GM19397 (cell line): Measurements from ENCODE around the gene DCDC1.

Experiments
- ATAC-seq: cut with Tn5 transposase; IDR thresholded peaks from one replicate; pipeline ENCODE4 v1.9.1; 2021; ENCODE audit warnings: mild to moderate bottlenecking, moderate library complexity; ENCODE audit not compliant: unreplicated experiment

Gene DCDC1

DNA sequence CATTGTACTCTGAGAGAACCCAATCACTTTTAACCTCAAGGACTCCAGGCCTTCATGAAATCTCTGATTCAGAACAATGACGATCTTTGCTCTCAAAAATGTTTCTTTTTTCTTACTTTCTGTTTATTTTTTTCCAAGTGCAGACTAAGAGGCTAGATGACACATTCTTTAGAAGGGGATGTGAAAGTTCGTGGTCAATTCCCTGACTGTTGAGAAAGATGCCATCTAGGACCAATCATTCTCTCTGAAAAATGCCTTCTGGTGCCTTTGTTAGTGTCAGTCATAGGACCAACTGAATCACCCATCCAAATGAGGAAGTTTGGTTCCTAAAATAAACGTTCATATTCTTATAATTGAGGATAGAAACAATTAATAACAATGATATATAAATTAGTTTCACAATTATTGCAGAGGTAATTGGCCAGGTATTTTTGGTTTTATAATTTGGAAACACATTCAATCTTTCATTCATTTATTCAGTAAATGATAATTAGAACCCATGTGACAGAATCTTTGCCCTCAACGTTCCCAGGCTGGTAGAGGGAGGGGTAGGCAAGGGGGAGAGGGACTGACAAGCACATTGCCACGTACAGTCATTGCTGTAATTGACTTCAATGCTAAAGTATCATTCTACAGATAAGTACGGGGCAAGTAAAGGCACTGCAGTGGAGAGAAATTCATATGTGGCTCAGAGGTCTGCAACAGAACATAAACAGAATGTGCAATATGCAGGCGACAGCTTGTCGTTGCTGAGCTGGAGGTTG is 450.0 kb downstream of the DCDC1 start:
- ATAC-seq: no peak

DNA sequence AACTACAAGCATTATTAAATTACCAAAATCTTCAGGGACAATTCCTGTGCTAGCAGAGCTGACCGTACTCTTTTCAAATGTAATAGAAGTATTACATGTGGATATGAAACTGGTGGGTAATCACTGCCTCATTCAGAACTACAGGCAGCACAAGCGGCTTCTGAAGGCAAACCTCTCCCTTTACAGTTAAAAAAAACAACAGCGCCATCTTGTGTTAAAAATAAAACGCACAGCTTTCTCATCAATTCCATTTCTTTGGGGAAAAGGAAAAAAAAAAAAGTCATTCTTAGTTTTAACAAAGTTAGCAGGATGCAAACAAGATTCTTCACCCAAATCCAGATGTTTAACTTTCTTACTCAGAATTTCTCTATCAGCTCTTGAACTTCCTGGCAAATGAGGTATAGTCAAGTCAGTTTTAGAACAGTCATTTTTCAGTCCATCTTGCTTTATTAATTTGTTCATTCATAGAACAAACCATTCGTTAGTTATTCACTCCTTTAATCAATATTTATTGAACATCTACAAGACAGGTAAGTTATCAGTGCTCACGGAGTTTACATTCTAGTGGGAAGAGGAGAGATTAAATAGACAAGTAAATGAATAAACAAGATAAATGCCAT is 451.6 kb downstream of the DCDC1 start:
- peak; percentile 54 for ATAC-seq

DNA sequence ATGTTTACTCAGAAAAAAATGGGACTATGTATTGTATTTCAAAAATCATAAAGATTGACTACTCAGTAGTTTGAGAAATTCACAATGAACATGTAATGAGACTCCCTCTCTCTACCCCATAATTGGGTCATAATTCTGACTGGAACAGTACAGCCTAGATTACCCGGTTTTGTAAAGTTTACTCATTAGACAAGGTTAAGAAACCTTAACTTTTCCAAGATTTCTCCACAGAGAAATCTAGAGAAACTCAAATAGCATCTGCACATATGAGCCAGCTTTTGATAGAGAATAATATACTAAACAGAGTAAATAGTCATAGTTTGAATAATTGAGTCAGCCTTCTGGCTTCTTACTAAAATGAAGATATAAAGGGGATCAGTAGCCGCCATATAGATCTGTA is 452.3 kb downstream of the DCDC1 start:
- no peak for ATAC-seq

DNA sequence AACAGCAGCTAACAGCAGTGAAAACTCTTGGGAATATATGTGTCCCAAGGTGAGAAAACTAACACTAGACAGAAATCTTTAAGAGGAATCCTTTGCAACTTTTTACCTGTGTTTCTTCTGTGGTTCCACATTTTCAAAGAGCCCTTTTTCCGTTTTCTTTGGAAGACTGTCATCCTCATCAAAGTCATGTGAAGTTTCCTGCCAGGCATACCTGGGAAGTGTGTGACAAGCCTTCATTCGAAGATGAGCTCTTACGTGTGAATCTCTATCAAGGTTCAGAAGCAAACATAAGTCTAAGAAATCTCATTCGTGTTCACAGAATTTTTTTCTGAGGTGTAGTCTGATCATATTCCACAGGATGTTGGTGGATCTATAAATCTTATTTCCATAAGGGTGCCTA is 452.8 kb downstream of the DCDC1 start:
- ATAC-seq: no peak

DNA sequence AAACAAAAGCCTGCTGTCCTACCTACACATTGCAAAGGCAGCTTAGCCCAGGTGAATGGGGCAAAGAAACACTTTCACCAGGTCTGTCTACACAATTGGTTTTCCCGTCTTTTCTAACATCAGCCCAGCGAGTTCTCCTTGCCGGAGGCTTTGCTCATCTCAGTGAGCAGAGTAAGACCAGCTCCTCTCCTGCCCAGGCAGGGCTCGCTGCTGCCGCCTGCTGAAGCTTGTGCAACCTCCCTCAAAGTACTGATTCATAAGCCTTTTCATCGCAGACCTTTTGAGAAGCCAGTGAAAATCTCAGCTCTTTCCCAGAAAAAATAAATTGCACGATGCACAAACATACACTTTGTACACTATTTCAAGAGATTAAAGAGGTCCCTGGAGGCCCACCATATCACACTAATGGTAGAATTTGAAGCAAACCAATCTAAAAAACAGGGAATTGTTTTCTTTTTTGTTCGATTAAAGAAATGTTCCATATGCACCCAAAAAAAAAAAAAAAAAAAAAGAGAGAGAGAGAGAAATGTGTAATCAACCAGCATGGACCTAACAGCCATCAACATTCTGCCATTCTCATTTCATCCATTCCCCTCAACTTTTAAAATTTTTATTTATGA is 455.3 kb downstream of the DCDC1 start:
- ATAC-seq: no peak

DNA sequence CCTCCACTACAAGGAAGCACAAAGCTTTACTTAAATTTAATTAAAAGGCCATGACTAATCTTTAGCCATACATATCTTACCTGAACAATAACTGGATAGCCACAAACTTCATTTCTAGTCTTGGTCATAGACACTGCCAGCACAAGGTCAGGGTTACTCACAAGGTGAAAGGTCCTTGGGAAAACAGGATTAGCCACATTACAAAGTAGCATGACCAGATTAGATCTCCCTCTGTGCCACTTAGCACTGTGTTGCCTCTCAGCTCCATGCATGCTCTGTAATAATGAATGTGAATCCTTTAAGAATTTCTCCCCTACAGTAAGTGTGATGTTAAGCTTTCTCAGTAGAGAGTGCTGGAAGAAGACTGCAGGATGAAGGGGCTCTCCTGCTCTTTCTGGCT is 458.3 kb downstream of the DCDC1 start:
- ATAC-seq: no peak

DNA sequence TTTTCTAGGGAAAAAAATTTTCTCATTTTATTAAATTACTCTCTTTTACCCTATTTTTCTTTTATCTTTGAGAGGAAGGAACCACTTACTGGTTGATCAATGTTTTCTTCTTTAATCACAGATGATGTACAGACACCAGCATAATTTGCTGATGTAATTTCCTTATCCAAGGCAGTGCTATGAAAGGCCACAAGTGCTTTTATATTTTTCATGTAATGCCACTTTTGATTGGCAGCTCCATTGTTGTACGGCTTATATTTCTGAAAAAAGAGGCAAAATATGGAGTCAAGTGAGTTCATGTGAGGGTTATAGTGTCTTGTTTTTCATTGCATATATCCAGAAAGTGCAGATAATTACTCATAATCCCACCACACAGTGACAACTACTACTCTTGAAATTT is 460.7 kb downstream of the DCDC1 start:
- ATAC-seq: no peak

DNA sequence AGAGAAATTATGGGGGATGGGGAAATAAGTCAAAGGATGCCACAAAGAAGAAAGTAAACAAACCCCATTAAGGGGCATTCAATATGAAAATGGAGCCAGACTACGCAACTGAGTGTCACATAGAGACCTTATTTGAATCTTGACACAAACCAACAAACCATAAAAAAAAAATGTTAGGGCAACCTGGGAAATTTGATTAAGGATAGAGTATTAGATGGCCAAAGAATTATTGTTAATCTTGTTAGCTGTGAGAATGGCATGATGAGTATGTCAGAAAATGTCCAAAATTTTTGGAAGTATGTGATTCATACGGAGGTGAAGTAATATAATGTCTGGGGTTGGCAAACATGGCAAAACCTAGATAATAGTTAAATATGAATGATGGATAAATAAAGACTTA is 461.3 kb downstream of the DCDC1 start:
- no peak for ATAC-seq

DNA sequence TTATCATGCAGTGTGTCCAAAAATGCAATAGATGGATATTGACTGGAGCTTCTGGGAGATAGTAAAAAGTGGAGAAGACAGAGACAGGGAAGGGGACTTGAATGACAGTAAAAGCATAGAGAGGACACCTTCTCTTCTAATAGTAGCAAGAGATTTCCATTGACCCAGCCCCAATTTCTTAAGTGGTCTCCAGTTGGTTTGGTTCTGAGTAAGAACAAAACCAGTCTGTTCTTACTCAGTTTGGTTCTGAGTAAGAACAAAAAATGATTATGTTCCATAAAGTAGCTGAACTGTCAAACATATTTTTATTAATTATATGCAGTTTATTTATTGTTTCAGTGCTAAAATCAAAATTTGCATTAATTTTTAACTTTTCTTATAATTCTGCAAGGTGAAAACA is 466.6 kb downstream of the DCDC1 start:
- no peak for ATAC-seq

DNA sequence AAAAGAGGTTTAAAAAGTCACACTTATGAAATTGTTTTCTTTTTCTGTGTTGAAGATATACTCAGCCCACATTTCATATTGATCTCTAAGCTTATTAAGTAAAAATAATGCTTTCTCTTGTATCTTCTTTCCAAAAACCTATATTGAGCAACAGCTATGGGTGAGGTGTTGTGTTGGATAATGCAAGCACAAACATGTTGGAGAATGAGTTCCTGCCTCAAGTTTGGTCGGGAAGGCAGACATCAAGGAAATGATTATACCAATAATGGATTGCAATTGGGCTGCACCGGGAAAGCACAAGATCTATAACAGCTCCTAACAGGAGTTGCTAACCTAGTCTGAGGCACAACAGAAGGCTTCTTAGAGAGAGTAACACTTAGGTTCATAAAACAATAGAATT is 474.5 kb downstream of the DCDC1 start:
- no peak for ATAC-seq

DNA sequence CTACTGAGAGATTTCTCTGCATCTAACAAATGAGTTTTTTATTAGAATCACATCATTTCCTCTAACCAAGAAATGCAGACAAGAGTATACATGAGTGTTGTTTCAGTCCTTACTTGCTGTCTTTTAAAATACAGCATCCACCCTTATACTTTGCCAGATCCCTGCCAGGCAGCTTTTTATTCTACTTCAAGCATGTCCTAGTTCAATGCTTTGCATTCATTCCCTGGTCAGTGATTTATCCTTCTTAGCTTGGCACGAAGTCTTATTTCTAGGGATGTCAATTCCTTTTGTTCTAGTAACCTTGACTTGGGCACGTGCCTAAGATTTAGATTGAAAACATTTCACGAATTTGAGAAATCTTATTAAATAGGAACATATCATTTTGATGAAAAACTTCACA is 476.2 kb downstream of the DCDC1 start:
- no peak for ATAC-seq

DNA sequence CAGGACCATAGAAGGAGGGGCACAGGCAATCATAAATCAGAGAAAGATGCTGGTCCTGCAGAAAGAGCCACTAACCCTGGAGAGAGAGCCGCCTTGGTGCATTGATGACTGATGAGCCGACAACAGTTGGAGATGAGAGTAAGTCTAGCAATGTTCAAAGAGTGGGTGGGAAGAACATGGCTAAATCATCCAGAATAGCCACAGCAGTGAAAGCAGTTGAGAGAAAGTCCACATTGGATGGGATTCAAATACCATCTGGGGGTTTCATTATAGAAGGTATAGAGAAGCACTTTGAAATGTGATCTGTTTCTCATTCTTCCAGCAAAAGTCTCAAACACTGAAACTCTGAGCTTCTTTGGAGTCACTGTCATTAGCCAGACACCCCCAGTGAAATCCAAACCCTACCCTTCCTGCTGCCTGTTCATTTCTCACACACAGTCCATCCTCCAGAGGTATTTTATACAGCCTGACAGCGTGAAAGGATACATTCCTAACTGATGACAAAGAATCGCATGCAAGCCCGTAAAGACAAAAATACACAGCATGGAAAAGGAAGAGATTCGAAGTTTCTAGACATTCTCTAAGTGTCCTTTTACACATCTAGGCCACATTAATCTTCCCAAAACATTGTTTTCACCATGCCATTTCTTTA is 480.3 kb downstream of the DCDC1 start:
- no peak for ATAC-seq

DNA sequence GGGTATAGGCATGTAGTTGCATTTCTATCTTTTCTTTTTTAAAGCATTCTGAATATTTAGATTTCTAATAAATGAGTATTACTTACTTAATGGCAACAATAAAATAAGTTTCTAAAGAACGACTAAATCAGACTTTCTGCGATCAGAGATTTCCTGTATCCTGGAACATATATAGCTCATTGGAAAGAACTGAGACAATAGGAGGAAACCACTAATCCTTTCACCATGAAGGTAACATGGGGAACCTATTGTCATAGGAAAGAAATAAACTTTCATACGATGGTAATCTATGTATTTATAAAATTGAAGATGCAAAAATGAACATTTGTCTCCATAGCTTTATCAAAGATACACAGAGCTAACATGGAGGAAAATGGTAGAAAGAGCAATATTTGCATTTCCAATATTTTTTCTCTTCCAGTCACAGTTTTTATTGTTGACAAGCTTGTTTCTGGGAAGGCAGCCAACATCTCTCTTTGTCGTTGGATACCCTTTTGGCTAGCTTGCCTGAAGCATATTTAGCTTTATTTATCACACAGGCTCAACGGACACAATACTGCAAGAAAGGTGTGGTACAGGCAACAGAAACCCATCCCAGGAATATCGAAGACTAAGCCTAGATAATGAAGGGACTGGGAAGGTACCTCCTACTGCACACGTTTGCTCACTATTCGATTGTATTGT is 490.1 kb downstream of the DCDC1 start:
- no peak for ATAC-seq

DNA sequence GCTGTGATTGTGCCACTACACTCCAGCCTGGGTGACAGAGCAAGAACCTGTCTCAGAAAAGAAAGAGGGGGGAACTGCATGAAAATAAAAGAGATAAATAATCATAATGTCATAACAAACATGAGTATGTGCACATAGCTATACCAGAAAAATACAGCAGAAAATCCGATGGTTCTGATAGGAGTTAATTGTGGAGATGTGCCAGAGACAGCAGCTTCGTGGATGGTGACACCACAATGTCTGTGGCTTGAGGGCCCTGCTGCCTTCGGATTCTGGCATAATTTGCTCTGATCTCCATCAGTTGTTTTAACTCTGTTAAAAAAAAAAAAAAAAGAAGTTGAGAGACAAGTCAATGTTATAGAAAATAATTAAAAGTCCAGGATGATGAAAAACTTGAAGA is 491.1 kb downstream of the DCDC1 start:
- no peak for ATAC-seq

DNA sequence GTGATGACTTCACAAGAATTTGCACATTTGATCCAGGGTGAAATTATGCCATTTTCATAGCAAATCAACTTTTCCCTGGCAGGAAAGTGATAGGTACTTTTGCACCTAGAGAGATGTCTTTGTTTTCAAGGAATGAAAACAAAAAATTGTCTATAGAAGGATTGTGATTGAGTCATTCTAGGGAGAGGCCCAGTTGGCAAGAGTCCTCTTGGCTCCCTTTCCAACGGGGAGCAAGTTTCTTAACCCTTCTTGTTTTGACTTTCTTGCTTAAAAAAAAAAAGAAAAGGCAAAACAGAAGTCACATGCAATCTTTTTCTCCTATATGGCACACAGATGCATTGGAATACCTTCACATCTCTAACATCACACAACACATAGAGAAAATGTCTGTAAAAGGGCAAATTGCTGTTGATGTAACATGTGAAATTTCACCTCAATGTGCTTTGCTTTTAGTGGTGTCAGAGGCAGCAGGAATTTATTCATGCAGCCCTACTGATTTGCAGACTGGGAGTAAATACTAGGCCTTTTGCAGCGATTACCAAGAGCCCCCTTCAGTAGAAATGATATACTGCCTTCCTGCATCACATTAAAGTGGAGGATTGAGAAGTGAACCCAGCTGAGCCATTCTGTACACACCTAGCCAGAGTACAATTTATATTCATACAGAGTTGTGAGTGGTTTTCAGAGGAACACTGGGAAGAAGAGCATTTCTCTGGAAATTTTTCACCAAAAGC is 492.7 kb downstream of the DCDC1 start:
- ATAC-seq: no peak

DNA sequence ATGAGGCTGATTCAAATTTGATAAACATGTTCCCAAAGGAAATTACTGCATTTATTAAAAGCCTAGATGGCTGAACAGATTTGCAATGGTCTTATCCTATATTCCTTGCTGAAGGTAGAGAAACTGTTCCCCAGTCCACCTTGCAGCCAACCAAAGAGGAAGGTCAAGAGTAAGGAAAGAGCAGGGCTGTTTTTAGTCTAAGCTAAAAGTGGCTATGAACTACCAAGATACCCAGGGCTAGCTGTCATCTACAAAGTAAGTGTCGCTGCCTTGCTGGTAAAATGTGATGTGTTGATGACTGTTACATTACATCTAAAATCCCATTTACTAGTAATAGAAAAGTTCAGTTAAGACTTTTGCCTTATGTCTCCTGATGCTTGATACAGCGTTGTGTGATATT is 493.3 kb downstream of the DCDC1 start:
- ATAC-seq: no peak

DNA sequence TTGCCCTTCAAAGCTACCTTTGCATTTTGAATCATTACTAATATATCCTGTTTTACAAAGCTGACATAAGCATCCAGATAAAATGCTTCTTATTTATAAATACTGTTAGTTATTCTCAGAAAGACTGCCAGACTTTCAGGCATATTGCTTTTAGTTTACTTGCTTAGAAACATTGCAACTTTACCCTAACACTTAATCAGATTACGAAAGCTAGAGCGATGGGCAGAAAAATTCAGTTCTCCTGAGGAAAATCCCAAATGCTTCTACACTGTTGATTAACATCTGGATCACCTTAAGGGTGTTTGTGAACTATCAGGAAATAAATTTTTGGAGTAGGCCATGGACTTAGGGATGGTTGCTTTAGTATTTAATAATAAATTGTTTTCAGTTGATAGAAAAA is 493.7 kb downstream of the DCDC1 start:
- no peak for ATAC-seq

DNA sequence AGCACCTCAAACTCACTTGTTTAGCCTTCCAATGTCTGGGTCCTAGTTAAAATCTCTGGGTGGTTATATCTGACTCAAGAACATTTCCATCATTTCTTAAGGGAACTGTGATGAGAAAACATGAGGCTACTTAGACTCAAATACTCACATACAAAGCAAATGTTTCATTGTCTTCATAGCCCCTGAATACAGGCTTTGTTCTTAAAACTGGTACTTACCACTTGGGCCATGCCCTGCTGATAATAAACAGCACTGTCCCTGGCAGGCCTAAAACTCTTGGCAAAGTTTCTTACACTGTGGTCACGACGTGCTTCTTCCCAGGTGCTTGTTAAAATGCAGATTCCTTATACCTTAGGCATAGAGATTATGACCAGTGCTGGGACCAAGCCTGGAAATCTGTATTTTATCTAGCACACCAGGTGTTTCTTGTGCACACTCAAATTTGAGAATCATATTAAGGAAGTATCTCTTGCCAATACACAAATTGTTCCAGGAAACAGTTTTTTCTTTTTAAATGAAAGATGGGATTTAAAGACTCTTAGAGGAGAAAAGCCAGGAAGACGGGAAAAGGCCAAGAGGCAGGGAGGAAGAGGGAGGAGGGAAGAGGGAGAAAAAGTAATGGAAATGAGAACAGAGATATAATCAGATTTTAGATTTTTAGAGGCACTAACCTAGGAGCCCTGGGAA is 495.5 kb downstream of the DCDC1 start:
- ATAC-seq: no peak

DNA sequence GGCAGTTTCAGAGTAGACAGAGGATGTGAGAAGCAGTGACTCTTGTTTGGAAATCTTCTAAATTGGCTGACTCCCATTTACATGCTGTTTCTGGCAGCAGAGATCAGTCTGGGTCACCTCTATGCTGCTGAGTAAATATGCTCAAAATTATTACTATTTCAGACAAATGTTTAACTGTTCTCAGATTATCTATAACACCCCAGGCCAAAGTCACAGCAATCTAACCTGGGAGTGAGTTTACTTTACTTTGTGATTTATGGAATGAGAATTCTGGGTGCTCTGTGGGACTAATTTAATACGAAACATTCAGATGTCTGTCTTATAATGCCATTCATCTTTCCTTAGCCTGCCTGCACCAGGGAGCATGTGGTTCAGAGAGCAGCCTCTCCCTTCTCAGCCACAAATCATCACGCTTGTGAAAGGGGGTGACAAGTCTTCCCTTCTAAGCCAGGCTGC is 500.9 kb downstream of the DCDC1 start:
- ATAC-seq: no peak

DNA sequence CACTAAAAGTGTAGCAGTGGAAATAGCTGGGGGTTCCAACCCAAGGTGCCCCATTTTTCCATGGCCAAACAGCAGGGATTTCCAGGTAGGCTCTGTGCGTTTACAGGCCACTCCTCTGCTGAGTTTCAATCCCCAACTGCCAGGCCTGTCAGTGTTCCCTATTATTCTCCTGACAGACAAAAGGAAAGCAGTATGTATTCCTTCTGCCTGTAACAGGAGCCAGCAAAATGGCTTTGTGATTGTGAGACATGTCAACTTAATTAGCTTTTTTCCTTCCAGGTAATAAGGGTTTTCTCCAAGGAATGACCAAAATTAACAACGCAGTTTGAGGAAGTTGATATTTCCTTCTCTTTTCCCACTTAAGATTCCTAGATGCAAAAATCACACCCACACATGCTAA is 506.3 kb downstream of the DCDC1 start:
- ATAC-seq: no peak
